ENCODE measurements around the gene DCDC2C. TPM values are rescaled to one million over a fixed set of nuclear protein-coding genes. Genes with fewer than 3 reads are reported as not detected.

The DCDC2C gene
- total RNA-seq, 1 donor from 2014 or later: not detected

DNA sequence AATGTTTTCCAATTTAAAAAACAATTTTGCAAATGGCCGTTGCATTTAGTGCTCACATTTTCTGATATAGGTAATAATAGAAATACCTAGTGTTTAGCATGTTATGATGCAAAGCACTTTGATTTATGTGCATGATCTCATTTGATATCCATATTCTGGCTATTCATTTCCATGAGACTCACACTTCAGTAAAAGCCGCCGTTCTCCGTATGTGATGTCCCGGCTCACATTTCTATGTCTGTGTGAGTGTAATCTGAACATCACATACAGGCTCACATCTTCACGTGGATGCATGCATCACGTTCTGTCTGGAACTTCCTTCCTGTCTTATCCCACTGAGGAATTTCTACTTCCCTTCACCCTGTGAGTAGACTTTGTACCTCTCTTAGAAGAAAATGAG, 45.8 kb downstream of the DCDC2C start:
- TF ChIP-seq EZH2phosphoT487 (IDR thresholded peaks at IDR 0.05) (no peak), EZH2 (IDR thresholded peaks at IDR 0.05) (no peak)
- TF ChIP-seq, protein P1, sequence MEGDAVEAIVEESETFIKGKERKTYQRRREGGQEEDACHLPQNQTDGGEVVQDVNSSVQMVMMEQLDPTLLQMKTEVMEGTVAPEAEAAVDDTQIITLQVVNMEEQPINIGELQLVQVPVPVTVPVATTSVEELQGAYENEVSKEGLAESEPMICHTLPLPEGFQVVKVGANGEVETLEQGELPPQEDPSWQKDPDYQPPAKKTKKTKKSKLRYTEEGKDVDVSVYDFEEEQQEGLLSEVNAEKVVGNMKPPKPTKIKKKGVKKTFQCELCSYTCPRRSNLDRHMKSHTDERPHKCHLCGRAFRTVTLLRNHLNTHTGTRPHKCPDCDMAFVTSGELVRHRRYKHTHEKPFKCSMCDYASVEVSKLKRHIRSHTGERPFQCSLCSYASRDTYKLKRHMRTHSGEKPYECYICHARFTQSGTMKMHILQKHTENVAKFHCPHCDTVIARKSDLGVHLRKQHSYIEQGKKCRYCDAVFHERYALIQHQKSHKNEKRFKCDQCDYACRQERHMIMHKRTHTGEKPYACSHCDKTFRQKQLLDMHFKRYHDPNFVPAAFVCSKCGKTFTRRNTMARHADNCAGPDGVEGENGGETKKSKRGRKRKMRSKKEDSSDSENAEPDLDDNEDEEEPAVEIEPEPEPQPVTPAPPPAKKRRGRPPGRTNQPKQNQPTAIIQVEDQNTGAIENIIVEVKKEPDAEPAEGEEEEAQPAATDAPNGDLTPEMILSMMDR (IDR thresholded peaks at IDR 0.05): no peak
- H3K4me1 Mint-ChIP-seq: peaks cover 8% of the 10 kb centered on the region
- H3K79me2 ChIP-seq (ENCODE audit: low read depth): no peaks in the 10 kb centered on the region
- no peaks in the 10 kb centered on the region for H3K36me3 ChIP-seq
- no peaks in the 10 kb centered on the region for H3K27me3 ChIP-seq
- no peaks in the 10 kb centered on the region for H3K9me3 ChIP-seq (ENCODE audit: low read depth)
- no peaks in the 10 kb centered on the region for H3K36me3 Mint-ChIP-seq
- no peaks in the 10 kb centered on the region for H3K4me1 ChIP-seq
- no peak overlapping the region for H3K27ac ChIP-seq
- no peak overlapping the region for H3K4me2 ChIP-seq
- H3F3A ChIP-seq (ENCODE audit: low read depth): peaks cover 2% of the 10 kb centered on the region
- H4K20me1 ChIP-seq (ENCODE audit: low read depth): no peaks in the 10 kb centered on the region
- no peak overlapping the region for H3K4me3 Mint-ChIP-seq
- H3K27me3 Mint-ChIP-seq (ENCODE audit: insufficient read depth, low read depth): peaks cover 9% of the 10 kb centered on the region
- no peak overlapping the region for H2AFZ ChIP-seq (replicated peaks)
- no peak overlapping the region for H3K27ac Mint-ChIP-seq
- no peak for DNase-seq (ENCODE audit: low spot score)
- no peak overlapping the region for H3K4me3 ChIP-seq
- H3K9ac ChIP-seq: no peak overlapping the region
- no peaks in the 10 kb centered on the region for H3K9me3 Mint-ChIP-seq

- peak overlapping the region; percentile 57 for H2AFZ ChIP-seq (replicated peaks)
- H3K9me3 ChIP-seq (ENCODE audit: low read depth): no peaks in the 10 kb centered on the region
- no peak overlapping the region for H3K27ac ChIP-seq
- no peak overlapping the region for H3K9ac ChIP-seq
- TF ChIP-seq, protein P1 (IDR thresholded peaks at IDR 0.05): no peak
- no peak for TF ChIP-seq EZH2 (IDR thresholded peaks at IDR 0.05)
- no peak for TF ChIP-seq EZH2phosphoT487 (IDR thresholded peaks at IDR 0.05)
- H3K4me2 ChIP-seq: no peak overlapping the region
- Mint-ChIP-seq H3K36me3 (no peaks in the 10 kb centered on the region), H3K4me3 (no peak overlapping the region), H3K4me1 (peaks cover 19% of the 10 kb centered on the region), H3K27me3 (ENCODE audit: insufficient read depth, low read depth) (peaks cover 9% of the 10 kb centered on the region), H3K9me3 (no peaks in the 10 kb centered on the region), H3K27ac (no peak overlapping the region)
- no peak overlapping the region for H3K4me3 ChIP-seq
- H3K27me3 ChIP-seq: no peaks in the 10 kb centered on the region
- H3K79me2 ChIP-seq (ENCODE audit: low read depth): no peaks in the 10 kb centered on the region
- H3K4me1 ChIP-seq: no peaks in the 10 kb centered on the region
- no peak for DNase-seq (ENCODE audit: low spot score)
- peaks cover 17% of the 10 kb centered on the region for H3F3A ChIP-seq (ENCODE audit: low read depth)
- H3K36me3 ChIP-seq: no peaks in the 10 kb centered on the region
- H4K20me1 ChIP-seq (ENCODE audit: low read depth): no peaks in the 10 kb centered on the region
Observed at GRCh38 chr2:3751251-3751650, 47.9 kb downstream of the DCDC2C start.

GRCh38 chr2:3751806-3752205, 48.4 kb downstream of the DCDC2C start:
- no peaks in the 10 kb centered on the region for H4K20me1 ChIP-seq (ENCODE audit: low read depth)
- H3K9me3 ChIP-seq (ENCODE audit: low read depth): no peaks in the 10 kb centered on the region
- H3K27me3 ChIP-seq: no peaks in the 10 kb centered on the region
- H3K36me3 ChIP-seq: no peaks in the 10 kb centered on the region
- Mint-ChIP-seq H3K9me3 (no peaks in the 10 kb centered on the region), H3K27me3 (ENCODE audit: insufficient read depth, low read depth) (peaks cover 9% of the 10 kb centered on the region), H3K4me3 (no peak overlapping the region), H3K36me3 (no peaks in the 10 kb centered on the region), H3K27ac (no peak overlapping the region), H3K4me1 (peaks cover 25% of the 10 kb centered on the region)
- DNase-seq (ENCODE audit: low spot score): no peak
- no peaks in the 10 kb centered on the region for H3K79me2 ChIP-seq (ENCODE audit: low read depth)
- no peak overlapping the region for H3K27ac ChIP-seq
- H2AFZ ChIP-seq (replicated peaks): peak overlapping the region; percentile 57
- H3K4me3 ChIP-seq: no peak overlapping the region
- H3K4me2 ChIP-seq: no peak overlapping the region
- TF ChIP-seq EZH2phosphoT487 (IDR thresholded peaks at IDR 0.05): no peak
- TF ChIP-seq, protein P1 (IDR thresholded peaks at IDR 0.05): no peak
- no peak for TF ChIP-seq EZH2 (IDR thresholded peaks at IDR 0.05)
- H3F3A ChIP-seq (ENCODE audit: low read depth): peaks cover 17% of the 10 kb centered on the region
- H3K9ac ChIP-seq: no peak overlapping the region
- H3K4me1 ChIP-seq: no peaks in the 10 kb centered on the region

All from neural progenitor cell (in vitro differentiated cells).